ENCODE measurements around the gene SPPL3.

SPPL3 gene

DNA sequence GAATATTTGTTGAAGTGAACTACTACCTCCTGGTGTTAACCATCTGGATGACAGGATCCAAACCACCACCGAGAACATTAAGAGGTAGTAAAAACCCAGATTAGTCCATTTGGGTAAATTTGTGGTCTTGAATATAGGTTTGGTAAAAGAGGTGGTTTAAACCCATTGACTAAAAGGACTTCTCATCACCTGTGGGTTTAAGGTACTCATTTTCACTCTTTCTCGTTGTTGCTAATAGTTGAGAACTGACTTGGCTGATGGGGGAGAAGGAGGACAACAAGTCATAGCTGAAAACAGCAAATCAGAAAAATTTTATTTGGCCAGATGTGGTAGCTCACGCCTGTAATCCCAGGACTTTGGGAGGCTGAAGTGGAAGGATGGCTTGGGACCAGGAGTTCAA, 119.4 kb downstream of the SPPL3 start:
- TF ChIP-seq, protein P1, sequence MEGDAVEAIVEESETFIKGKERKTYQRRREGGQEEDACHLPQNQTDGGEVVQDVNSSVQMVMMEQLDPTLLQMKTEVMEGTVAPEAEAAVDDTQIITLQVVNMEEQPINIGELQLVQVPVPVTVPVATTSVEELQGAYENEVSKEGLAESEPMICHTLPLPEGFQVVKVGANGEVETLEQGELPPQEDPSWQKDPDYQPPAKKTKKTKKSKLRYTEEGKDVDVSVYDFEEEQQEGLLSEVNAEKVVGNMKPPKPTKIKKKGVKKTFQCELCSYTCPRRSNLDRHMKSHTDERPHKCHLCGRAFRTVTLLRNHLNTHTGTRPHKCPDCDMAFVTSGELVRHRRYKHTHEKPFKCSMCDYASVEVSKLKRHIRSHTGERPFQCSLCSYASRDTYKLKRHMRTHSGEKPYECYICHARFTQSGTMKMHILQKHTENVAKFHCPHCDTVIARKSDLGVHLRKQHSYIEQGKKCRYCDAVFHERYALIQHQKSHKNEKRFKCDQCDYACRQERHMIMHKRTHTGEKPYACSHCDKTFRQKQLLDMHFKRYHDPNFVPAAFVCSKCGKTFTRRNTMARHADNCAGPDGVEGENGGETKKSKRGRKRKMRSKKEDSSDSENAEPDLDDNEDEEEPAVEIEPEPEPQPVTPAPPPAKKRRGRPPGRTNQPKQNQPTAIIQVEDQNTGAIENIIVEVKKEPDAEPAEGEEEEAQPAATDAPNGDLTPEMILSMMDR (IDR thresholded peaks at IDR 0.05; ENCODE audit: low read depth, low read length) = no peak
- no peak overlapping the region for H3K4me3 ChIP-seq (ENCODE audit: low read depth, low read length)

DNA sequence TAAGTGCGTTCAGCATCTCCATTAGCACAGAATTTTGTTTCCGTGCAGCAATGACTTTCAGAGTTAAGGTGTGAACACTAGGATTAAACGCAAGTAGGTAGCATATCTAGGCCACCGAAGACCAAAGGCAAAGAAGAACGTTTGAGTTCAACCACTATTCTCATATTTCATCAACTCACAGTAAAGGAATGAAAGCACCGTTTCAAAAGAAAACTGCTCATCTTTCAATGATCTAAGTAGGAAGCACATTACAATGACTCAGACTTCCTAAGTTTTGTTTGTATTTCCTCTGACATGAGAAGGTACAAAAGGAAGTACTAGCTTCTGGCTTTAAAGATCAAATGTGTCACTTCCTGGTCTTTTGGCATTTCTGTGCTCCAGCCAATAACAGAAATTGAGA, 121.0 kb downstream of the SPPL3 start:
- no peak overlapping the region for H3K4me3 ChIP-seq (ENCODE audit: low read depth, low read length)
- TF ChIP-seq, protein P1 (IDR thresholded peaks at IDR 0.05; ENCODE audit: low read depth, low read length) = no peak

DNA sequence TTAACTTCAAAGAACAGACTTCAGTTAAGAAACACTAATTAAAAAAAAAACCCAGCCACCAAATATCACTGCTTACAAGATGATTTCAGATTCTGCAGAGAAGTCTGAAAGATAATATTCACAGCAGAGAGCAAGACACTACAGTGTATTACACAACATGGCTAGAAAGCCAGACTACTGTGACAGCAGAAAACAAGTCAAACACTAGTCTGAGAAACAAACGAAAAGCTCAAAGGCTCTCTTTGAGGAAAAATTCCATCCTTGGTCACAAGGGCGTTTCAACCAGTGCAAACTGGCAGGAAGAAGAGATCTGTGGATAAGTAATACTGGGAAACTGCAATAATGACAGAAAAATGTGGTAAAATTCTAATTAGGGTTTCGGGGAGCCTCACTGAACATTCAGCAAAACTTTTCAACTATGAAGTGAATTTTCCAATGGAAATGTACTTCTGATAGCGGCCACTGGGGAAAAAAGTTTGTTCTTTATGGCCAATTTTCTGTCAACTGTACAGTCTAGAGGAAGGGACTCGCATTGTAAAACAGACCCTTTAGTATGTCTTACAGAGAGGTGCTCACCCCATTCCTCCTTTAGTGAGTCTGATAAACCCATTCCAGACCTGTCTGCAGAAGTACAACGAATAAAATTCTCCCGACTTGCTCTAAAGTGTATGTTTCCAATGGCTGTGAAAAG, 128.2 kb downstream of the SPPL3 start:
- H3K4me3 ChIP-seq (ENCODE audit: low read depth, low read length) = no peak overlapping the region
- TF ChIP-seq, protein P1 (IDR thresholded peaks at IDR 0.05; ENCODE audit: low read depth, low read length) = 0 out of 2 replicates have a peak, but pooled peaks have one; percentile 5

DNA sequence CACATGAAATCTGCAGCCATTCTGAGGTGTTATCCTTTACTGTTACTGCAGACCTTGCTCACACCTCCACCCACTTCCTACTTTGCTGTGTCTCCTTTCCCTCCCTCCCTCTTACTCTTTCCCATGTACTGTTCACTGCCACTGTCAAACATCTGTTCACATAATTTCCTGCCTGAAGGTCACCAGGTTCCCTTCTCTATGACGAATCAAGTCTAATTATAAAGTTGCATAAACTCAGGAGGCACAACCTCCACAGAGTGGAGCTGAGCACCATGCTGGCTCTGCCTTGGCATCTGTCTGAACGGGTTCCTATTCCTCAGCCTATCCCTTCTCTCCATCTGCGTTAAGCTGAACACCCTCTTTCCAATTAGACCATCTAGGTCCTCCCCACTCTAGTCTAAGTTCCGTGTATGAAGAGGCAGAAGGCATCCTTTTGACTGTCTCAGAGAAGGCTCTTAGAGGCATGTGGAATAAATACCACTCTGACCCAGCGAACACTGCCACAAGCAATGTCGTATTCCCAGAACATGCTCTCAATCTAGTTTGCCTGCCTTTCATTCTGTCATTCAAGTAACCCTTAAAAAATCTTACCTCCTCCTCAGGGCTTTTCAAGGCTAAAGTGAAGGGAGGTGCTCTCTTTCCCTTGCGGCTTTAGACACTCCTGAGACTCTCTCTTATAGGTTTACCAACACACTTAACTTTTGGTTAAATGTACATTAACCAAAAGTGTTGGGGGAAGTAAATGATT, 129.8 kb downstream of the SPPL3 start:
- TF ChIP-seq, protein P1 (IDR thresholded peaks at IDR 0.05; ENCODE audit: low read depth, low read length) = no peak
- no peak overlapping the region for H3K4me3 ChIP-seq (ENCODE audit: low read depth, low read length)

DNA sequence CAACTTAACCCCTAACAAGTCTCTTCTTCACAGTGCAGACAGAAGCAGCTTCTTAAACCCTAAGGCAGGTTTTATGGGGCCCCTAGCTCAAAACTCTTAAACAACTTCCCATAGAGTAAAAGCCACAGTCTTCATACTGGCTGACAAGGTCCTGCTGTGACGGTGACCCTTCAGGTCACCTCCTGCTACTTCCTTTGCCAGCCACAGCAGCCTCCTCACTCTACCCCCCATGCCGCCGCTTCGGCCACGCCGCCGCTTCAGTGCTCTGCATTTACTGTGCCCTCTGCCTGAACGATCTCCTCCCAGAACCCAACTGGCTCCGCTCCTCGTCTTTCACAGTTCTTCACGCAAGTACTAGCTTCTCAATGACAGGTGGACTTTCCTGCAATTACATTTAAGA, 133.1 kb downstream of the SPPL3 start:
- no peak overlapping the region for H3K4me3 ChIP-seq (ENCODE audit: low read depth, low read length)
- TF ChIP-seq, protein P1 (IDR thresholded peaks at IDR 0.05; ENCODE audit: low read depth, low read length) = no peak

DNA sequence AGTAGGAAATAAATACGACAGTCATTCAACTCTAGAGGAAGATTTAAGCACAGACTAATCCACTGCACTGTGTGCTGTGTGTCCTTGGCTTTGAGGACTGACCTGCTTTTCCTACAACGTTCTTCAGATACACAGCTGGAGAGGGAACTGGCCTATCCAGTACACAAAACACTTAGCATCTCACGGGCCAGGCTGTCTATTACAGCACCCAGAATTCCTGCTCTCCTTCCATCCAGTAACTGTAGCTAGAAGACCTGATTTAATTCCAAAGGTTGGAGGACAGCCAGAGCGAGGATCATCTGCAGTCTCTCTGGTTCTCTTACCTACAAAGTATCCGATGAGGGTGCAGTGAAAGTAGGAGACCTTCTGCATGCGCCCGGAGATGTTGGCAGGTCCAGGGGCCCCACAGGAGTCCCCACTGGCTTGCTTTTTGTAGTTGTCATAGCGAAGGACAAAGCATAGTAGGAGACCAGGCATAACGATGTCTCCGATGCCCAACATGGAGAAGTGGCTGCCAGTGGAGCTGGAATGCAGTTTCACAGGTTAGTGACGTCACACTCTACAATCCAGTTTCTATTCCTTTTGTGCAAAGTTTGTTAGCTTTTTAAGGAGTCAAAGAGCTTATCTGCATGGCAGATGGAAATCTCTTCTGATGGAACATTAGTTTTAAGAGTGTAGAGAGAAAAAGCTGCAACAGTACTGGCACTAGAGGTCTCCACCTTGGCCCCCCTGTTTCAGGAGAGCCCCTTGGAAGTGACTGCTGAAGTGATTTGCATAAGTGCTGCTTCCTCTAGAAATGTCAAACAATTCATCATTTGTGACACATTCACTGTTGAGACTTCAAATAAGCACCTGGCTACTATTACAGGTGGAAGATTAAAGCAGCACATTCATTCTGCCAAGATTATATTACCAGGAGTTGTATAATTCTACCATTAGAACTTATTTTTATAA, 136.8 kb downstream of the SPPL3 start:
- no peak overlapping the region for H3K4me3 ChIP-seq (ENCODE audit: low read depth, low read length)
- TF ChIP-seq, protein P1 (IDR thresholded peaks at IDR 0.05; ENCODE audit: low read depth, low read length) = no peak
